PC-3 (cell line): ENCODE measurements around the gene RENBP.

Experiments
- CTCF ChIP-seq: fragments of 300-600 bp; sonication (generic); conservative IDR thresholded peaks from 2 replicates; pipeline ENCODE4 v1.5.1; 2017; ENCODE audit warnings: antibody characterized with exemption, low read depth, mild to moderate bottlenecking, low read length
- EZH2 ChIP-seq: fragments of 300-600 bp; sonication (generic); IDR thresholded peaks from one replicate; pipeline ENCODE4 v1.6.1; 2017; ENCODE audit warnings: antibody characterized with exemption, mild to moderate bottlenecking, low read length; ENCODE audit not compliant: unreplicated experiment

GRCh38 chrX:153964105-153964504 is 19.7 kb upstream of the RENBP start:
- TF ChIP-seq CTCF: no peak
- TF ChIP-seq EZH2: no peak
